Measurements from ENCODE around the gene CEBPB.

CEBPB gene

DNA sequence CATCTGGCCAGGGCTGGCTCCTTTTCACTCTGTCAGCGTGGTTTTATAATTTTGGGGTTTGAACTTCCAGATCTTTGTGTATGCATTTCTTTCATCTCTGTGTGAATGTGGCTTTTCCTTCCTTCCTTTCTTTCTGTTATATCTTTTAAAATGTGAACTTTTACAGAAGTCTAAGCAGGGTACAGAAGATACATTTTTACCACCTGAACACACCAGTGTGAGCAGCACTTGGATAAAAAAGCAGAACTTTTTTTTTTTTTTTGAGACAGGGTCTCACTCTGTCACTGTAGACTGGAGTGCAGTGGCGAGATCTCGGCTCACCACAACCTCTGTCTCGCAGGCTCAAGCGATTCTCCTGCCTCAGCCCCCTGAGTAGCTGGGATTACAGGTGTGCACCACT lies 20.5 kb downstream of the CEBPB start:
- TF ChIP-seq YY1 (IDR thresholded peaks at IDR 0.05; ENCODE audit: low read depth): no peak
- TF ChIP-seq, protein P1, sequence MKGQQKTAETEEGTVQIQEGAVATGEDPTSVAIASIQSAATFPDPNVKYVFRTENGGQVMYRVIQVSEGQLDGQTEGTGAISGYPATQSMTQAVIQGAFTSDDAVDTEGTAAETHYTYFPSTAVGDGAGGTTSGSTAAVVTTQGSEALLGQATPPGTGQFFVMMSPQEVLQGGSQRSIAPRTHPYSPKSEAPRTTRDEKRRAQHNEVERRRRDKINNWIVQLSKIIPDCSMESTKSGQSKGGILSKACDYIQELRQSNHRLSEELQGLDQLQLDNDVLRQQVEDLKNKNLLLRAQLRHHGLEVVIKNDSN (IDR thresholded peaks at IDR 0.05): no peak
- TF ChIP-seq, protein P2, sequence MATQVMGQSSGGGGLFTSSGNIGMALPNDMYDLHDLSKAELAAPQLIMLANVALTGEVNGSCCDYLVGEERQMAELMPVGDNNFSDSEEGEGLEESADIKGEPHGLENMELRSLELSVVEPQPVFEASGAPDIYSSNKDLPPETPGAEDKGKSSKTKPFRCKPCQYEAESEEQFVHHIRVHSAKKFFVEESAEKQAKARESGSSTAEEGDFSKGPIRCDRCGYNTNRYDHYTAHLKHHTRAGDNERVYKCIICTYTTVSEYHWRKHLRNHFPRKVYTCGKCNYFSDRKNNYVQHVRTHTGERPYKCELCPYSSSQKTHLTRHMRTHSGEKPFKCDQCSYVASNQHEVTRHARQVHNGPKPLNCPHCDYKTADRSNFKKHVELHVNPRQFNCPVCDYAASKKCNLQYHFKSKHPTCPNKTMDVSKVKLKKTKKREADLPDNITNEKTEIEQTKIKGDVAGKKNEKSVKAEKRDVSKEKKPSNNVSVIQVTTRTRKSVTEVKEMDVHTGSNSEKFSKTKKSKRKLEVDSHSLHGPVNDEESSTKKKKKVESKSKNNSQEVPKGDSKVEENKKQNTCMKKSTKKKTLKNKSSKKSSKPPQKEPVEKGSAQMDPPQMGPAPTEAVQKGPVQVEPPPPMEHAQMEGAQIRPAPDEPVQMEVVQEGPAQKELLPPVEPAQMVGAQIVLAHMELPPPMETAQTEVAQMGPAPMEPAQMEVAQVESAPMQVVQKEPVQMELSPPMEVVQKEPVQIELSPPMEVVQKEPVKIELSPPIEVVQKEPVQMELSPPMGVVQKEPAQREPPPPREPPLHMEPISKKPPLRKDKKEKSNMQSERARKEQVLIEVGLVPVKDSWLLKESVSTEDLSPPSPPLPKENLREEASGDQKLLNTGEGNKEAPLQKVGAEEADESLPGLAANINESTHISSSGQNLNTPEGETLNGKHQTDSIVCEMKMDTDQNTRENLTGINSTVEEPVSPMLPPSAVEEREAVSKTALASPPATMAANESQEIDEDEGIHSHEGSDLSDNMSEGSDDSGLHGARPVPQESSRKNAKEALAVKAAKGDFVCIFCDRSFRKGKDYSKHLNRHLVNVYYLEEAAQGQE (IDR thresholded peaks at IDR 0.05; ENCODE audit: low read depth): no peak
- TF ChIP-seq ZBTB7A (IDR thresholded peaks at IDR 0.05; ENCODE audit: low read depth): no peak
- TF ChIP-seq EP300 (IDR thresholded peaks at IDR 0.05; ENCODE audit: borderline replicate concordance): no peak
- no peak for TF ChIP-seq TEAD4 (IDR thresholded peaks at IDR 0.05)
- TF ChIP-seq NFIC (IDR thresholded peaks at IDR 0.05): no peak
- no peak for TF ChIP-seq EGR1 (IDR thresholded peaks at IDR 0.05)
- TF ChIP-seq FOXM1 (IDR thresholded peaks at IDR 0.05; ENCODE audit: borderline replicate concordance, low read depth): no peak

DNA sequence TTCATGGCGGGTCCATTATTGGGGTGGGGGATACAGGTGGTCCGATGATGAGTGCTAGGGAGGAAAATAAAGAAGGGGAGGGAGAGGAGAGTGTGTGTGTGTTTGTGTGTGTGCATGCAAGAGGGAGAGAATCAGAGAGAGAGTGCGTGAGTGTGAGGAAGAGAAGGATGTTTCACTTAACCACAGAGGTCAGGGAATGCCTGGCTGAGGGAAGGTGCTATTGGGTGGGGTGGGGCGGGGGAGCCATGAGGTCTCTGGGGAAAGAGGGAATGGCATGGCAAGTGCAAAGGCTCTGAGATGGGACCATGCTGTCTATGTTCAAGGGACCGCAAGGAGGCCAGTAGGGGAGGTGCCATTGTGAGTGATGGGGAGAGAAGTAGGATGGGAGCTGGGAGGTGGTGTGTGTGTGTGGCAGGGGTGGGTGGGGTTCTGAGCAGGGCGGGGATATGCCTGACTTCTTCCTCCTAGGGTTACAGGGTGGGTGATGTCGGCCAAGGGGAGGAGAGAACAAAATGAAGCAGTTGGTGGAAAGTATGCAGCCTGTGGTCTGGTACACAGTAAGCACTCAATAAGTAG lies 23.0 kb downstream of the CEBPB start:
- TF ChIP-seq, protein P1 (IDR thresholded peaks at IDR 0.05): no peak
- TF ChIP-seq ZBTB7A (IDR thresholded peaks at IDR 0.05; ENCODE audit: low read depth) (no peak), TEAD4 (IDR thresholded peaks at IDR 0.05) (no peak), CEBPB (IDR thresholded peaks at IDR 0.05) (no peak), TAF1 (IDR thresholded peaks at IDR 0.05; ENCODE audit: low read depth) (no peak), YY1 (IDR thresholded peaks at IDR 0.05; ENCODE audit: low read depth) (no peak)
- TF ChIP-seq, protein P3, sequence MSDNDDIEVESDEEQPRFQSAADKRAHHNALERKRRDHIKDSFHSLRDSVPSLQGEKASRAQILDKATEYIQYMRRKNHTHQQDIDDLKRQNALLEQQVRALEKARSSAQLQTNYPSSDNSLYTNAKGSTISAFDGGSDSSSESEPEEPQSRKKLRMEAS (IDR thresholded peaks at IDR 0.05): no peak

DNA sequence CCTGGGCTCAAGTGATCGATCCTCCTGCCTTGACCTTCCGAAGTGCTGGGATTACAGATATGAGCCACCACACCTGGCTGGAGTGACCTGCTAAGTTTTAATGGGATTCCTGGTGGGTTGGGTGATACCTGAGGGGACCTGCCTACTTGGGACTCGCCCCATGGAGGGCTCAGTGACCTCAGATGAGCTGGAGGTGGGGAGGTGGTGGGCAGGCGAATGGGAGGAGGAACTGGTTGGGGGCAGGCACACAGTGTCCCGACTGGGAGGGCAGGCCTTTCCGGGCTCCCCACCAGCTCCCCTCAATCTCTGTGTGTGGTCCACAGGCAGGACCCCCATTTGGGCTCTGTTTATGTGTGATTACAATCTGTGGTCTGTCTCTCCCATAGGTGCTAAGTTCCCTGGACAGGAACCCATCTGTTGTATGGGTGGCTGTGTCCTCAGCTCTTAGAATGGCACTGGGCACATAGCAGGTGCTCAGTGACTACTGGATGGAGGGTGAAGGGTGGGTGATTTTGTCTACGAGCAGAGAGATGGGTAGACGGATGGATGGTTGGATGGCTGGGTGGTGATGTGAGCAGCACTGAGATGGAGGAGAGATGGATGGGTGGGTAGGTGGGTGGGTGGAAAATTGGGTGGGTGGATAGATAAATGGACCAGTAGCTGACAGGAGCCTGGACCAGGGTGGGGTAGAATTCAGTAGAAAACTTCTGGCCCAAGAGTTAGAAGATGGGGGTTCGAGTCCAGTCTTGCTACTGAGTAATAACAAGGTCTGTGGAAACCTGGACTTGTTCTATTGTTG lies 23.8 kb downstream of the CEBPB start:
- no peak for TF ChIP-seq CEBPB (IDR thresholded peaks at IDR 0.05)
- no peak for TF ChIP-seq ZBTB7A (IDR thresholded peaks at IDR 0.05; ENCODE audit: low read depth)
- no peak for TF ChIP-seq CREB1 (IDR thresholded peaks at IDR 0.05; ENCODE audit: low read depth)
- TF ChIP-seq TAF1 (IDR thresholded peaks at IDR 0.05; ENCODE audit: low read depth): no peak
- TF ChIP-seq, protein P1 (IDR thresholded peaks at IDR 0.05): no peak
- no peak for TF ChIP-seq NFIC (IDR thresholded peaks at IDR 0.05)
- no peak for TF ChIP-seq EP300 (IDR thresholded peaks at IDR 0.05; ENCODE audit: borderline replicate concordance)
- TF ChIP-seq RAD21 (IDR thresholded peaks at IDR 0.05; ENCODE audit: low read depth): no peak
- no peak for TF ChIP-seq YY1 (IDR thresholded peaks at IDR 0.05; ENCODE audit: low read depth)

DNA sequence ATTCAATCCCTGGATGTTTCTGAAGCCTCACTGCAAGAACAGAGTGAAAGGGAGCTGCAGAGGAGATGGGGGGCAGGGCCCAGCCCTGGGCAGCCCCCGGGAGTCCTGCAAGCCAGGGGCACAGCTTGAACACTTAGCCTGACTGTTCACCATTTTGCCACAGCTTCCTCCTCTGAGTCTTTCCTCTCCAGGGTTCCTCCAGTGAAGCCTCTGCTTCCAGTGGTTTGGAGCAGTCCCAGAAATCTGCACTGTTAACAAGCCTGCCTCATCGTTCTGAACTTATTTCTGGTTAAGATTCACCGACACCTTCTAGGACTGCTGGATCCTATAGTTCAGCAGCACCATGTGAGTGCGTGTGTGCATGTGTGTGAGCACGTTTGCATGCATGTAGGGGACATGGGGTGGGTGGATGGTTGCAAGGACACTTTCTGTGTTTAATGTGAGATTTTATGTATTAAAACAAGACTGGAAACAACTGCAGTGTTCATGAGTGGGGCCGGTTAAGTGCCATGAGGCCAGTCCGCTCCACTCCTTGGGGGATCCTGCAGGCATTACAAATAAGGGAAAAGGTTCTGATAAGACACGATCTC lies 24.6 kb downstream of the CEBPB start:
- TF ChIP-seq YY1 (IDR thresholded peaks at IDR 0.05; ENCODE audit: low read depth) (no peak), NFIC (IDR thresholded peaks at IDR 0.05) (no peak), CEBPB (IDR thresholded peaks at IDR 0.05) (no peak), TCF12 (IDR thresholded peaks at IDR 0.05; ENCODE audit: low read depth) (no peak), FOXM1 (IDR thresholded peaks at IDR 0.05; ENCODE audit: borderline replicate concordance, low read depth) (no peak), TEAD4 (IDR thresholded peaks at IDR 0.05) (no peak), EGR1 (IDR thresholded peaks at IDR 0.05) (no peak), RAD21 (IDR thresholded peaks at IDR 0.05; ENCODE audit: low read depth) (no peak), EP300 (IDR thresholded peaks at IDR 0.05; ENCODE audit: borderline replicate concordance) (no peak), CREB1 (IDR thresholded peaks at IDR 0.05; ENCODE audit: low read depth) (no peak), TAF1 (IDR thresholded peaks at IDR 0.05; ENCODE audit: low read depth) (no peak)
- TF ChIP-seq, protein P2 (IDR thresholded peaks at IDR 0.05; ENCODE audit: low read depth): no peak
- TF ChIP-seq, protein P1 (IDR thresholded peaks at IDR 0.05): no peak
- TF ChIP-seq, protein P3 (IDR thresholded peaks at IDR 0.05): no peak

Measured in Ishikawa (cell line).